Aorta (tissue), 5 donors: ENCODE results near the gene RALGAPA2. TPM values are rescaled to one million over a fixed set of nuclear protein-coding genes. Genes with fewer than 3 reads are reported as not detected.
"Not testable (repeated sequence)": the region's sequence is repeated elsewhere in the genome, so short reads cannot be mapped to it uniquely, and the experiment has no call there.

Source experiments
- ATAC-seq: fragments of 200-7000 bp; cut with Tn5 transposase; one replicate; pipeline ENCODE4 v1.9.1; 2022; ENCODE audit warnings: moderate library complexity; ENCODE audit not compliant: low FRiP score
- DNase-seq, 2 donors: peaks; one replicate each; pipeline ENCODE4 v3.0.0-alpha.2; 2020
- H3K27ac ChIP-seq, 2 donors: one replicate each; pipeline ENCODE4 v1.5.1; 2013; ENCODE audit warnings: low read length in 2 of 2, mild to moderate bottlenecking in 2 of 2, moderate library complexity in 2 of 2, control low read depth in 1 of 2, inconsistent platforms in 1 of 2, low read depth in 1 of 2
- H3K27me3 ChIP-seq, 2 donors: one replicate each; pipeline ENCODE4 v1.6.1; 2013; ENCODE audit warnings: control low read depth in 1 of 2, low read length in 1 of 2, mild to moderate bottlenecking in 1 of 2, moderate library complexity in 1 of 2; ENCODE audit not compliant: insufficient read depth in 2 of 2, control insufficient read depth in 1 of 2
- H3K36me3 ChIP-seq, 2 donors: one replicate each; pipeline ENCODE4 v1.6.1; 2013; ENCODE audit warnings: control low read depth in 1 of 2, low read length in 1 of 2, mild to moderate bottlenecking in 1 of 2; ENCODE audit not compliant: insufficient read depth in 2 of 2, control insufficient read depth in 1 of 2
- H3K4me1 ChIP-seq, 2 donors: one replicate each; pipeline ENCODE4 v1.6.1; 2013; ENCODE audit warnings: low read length in 2 of 2, control low read depth in 1 of 2, mild to moderate bottlenecking in 1 of 2, moderate library complexity in 1 of 2; ENCODE audit not compliant: insufficient read depth in 2 of 2, control insufficient read depth in 1 of 2
- H3K4me3 ChIP-seq, 2 donors: one replicate each; pipeline ENCODE4 v1.5.1; 2013; ENCODE audit warnings: low read length in 2 of 2, control low read depth in 1 of 2, mild to moderate bottlenecking in 1 of 2
- H3K9me3 ChIP-seq: one replicate; pipeline ENCODE4 v1.6.1; 2013; ENCODE audit warnings: mild to moderate bottlenecking, low read length; ENCODE audit not compliant: control insufficient read depth
- WGBS, 2 donors: extraction: QIAGEN DNeasy Blood & Tissue Kit; methylation state at CpG; one replicate each; pipeline ENCODE4 v1.1.7; 2013; 5-methylcytosine and 5-hydroxymethylcytosine counted together
- intact Hi-C, 2 donors: fragments of 100-400 bp; cut with DNase I; formaldehyde crosslinking; loops; one replicate each; pipeline versions ENCODE4 v1.14.2 to v1.15.0; 2022
- polyA plus RNA-seq, 2 donors: library from polyadenylated mRNA; stranded (reverse); fragments of 200-250 nt; gene quantifications; one replicate each; pipeline ENCODE4 v1.2.3, GENCODE V29; 2013
- total RNA-seq, 2 donors: library from RNA; stranded (reverse); fragmentation: NEBNext Ultra II Directional; extraction: Animal tissue kit (Norgen Biotek cat#: 25700); gene quantifications; one replicate each; pipeline ENCODE4 v1.2.1, GENCODE V29; 2021
- donor health status: healthy with polysubstance abuse.
- donor health status: Bipolar disorder and iron deficiency.
- donor health status: DM: no; HTN: no; CAD: no.
- donor health status: DM: no; HTN: no; CAD: no.
- donor health status: DM: yes; HTN: yes; CAD: no.

The RALGAPA2 gene
- total and polyA plus RNA-seq, 4 donors: 2.2 to 62.3 (median 19.2) TPM

- ATAC-seq (no peak), DNase-seq (no peak)
- no peaks in the 10 kb centered on the region for H3K27me3 ChIP-seq
- H3K4me1 ChIP-seq: peaks cover 0 to 2% of the 10 kb centered on the region in 2 donors
- intact Hi-C loops: no loop called here
- 78 to 80% methylated on average over 6 of the region's 6 CpGs for WGBS, 2 donors
- no peaks in the 10 kb centered on the region for H3K36me3 ChIP-seq
- no peak overlapping the region for H3K27ac ChIP-seq
- no peaks in the 10 kb centered on the region for H3K9me3 ChIP-seq
- no peak overlapping the region for H3K4me3 ChIP-seq
Measured at GRCh38 chr20:20359628-20360027, 352.8 kb downstream of the RALGAPA2 start.

GRCh38 chr20:20358801-20359200 is 353.6 kb downstream of the RALGAPA2 start:
- no peaks in the 10 kb centered on the region for H3K9me3 ChIP-seq
- intact Hi-C loops: no loop called here
- no peak overlapping the region for H3K4me3 ChIP-seq
- no peaks in the 10 kb centered on the region for H3K36me3 ChIP-seq
- no peaks in the 10 kb centered on the region for H3K27me3 ChIP-seq
- no peak for ATAC-seq
- no peak for DNase-seq
- peaks cover 0 to 2% of the 10 kb centered on the region in 2 donors for H3K4me1 ChIP-seq
- no peak overlapping the region for H3K27ac ChIP-seq

GRCh38 chr20:20355503-20355902 is 356.9 kb downstream of the RALGAPA2 start:
- not testable (repeated sequence) for ATAC-seq

GRCh38 chr20:20353576-20353975 is 358.9 kb downstream of the RALGAPA2 start:
- H3K4me3 ChIP-seq: no peak overlapping the region
- H3K27ac ChIP-seq: no peak overlapping the region
- 74 to 75% methylated on average over 3 of the region's 3 CpGs for WGBS, 2 donors
- intact Hi-C loops: no loop called here
- no peaks in the 10 kb centered on the region for H3K4me1 ChIP-seq
- H3K9me3 ChIP-seq: peaks cover 2% of the 10 kb centered on the region
- no peaks in the 10 kb centered on the region for H3K27me3 ChIP-seq
- H3K36me3 ChIP-seq: no peaks in the 10 kb centered on the region
- no peak for DNase-seq
- no peak for ATAC-seq

More at GRCh38 chr20:20355503-20355902, 356.9 kb downstream of the RALGAPA2 start:
- H3K4me3 ChIP-seq, H3K4me1 ChIP-seq, intact Hi-C loops, H3K27ac ChIP-seq, H3K9me3 ChIP-seq, H3K36me3 ChIP-seq, H3K27me3 ChIP-seq, DNase-seq: not testable (repeated sequence)

- intact Hi-C loops: no loop called here
- ATAC-seq: no peak
- no peak for DNase-seq
- H3K27ac ChIP-seq: no peak overlapping the region
- no peaks in the 10 kb centered on the region for H3K4me1 ChIP-seq
- no peaks in the 10 kb centered on the region for H3K27me3 ChIP-seq
- no peak overlapping the region for H3K4me3 ChIP-seq
- no peaks in the 10 kb centered on the region for H3K9me3 ChIP-seq
- no peaks in the 10 kb centered on the region for H3K36me3 ChIP-seq
- WGBS, 2 donors: 71 to 79% methylated on average over 4 of the region's 4 CpGs
Measured at GRCh38 chr20:20344476-20344875, 368.0 kb downstream of the RALGAPA2 start.

GRCh38 chr20:20343932-20344331 is 368.5 kb downstream of the RALGAPA2 start:
- Histone ChIP-seq H3K36me3 (no peaks in the 10 kb centered on the region), H3K27me3 (no peaks in the 10 kb centered on the region), H3K9me3 (no peaks in the 10 kb centered on the region), H3K27ac (no peak overlapping the region), H3K4me1 (no peaks in the 10 kb centered on the region), H3K4me3 (no peak overlapping the region)
- intact Hi-C loops: no loop called here
- ATAC-seq (no peak), DNase-seq (no peak)
- 63 to 65% methylated on average over 7 of the region's 7 CpGs for WGBS, 2 donors
